ENCODE data around the gene SEC24D. TPM values are rescaled to one million over a fixed set of nuclear protein-coding genes. Genes with fewer than 3 reads are reported as not detected.
"Not testable (repeated sequence)": the region's sequence is repeated elsewhere in the genome, so short reads cannot be mapped to it uniquely, and the experiment has no call there.

SEC24D gene
- total RNA-seq, 1 experiment from 2014 or later, result 28.4 TPM

GRCh38 chr4:118881512-118882146 is 45.7 kb upstream of the SEC24D start:
- intact Hi-C loops (cut with micrococcal nuclease; ENCODE audit: unreplicated experiment), result no loop called here
- Mint-ChIP-seq H3K4me1 (ENCODE audit: low read depth, unreplicated experiment) (no peaks in the 10 kb centered on the region), H3K9me3 (ENCODE audit: low read depth, unreplicated experiment) (no peaks in the 10 kb centered on the region), H3K27me3 (ENCODE audit: unreplicated experiment) (no peaks in the 10 kb centered on the region), H3K4me3 (ENCODE audit: low read depth, unreplicated experiment) (no peak overlapping the region), H3K27ac (ENCODE audit: unreplicated experiment) (no peak overlapping the region), H3K36me3 (ENCODE audit: insufficient read depth, unreplicated experiment) (no peaks in the 10 kb centered on the region)
- BruUV-seq (replicated peaks), result no TSS peak
- CTCF ChIA-PET, result no interaction called here
- no peak for DNase-seq
- TF ChIP-seq CTCF (IDR thresholded peaks at IDR 0.05; ENCODE audit: unreplicated experiment), result no peak

- H3K27me3 Mint-ChIP-seq (ENCODE audit: unreplicated experiment), result no peaks in the 10 kb centered on the region
Measured at GRCh38 chr4:118879409-118879808, 43.5 kb upstream of the SEC24D start.

GRCh38 chr4:118878507-118878906 is 42.6 kb upstream of the SEC24D start:
- H3K36me3 Mint-ChIP-seq (ENCODE audit: insufficient read depth, unreplicated experiment); CTCF ChIA-PET: not testable (repeated sequence)

More at GRCh38 chr4:118879409-118879808, 43.5 kb upstream of the SEC24D start:
- intact Hi-C loops (cut with micrococcal nuclease; ENCODE audit: unreplicated experiment), result no loop called here
- no peak for DNase-seq
- H3K27ac Mint-ChIP-seq (ENCODE audit: unreplicated experiment), result no peak overlapping the region
- BruUV-seq (replicated peaks), result no TSS peak
- CTCF ChIA-PET, result no interaction called here
- no peaks in the 10 kb centered on the region for H3K9me3 Mint-ChIP-seq (ENCODE audit: low read depth, unreplicated experiment)
- H3K4me3 Mint-ChIP-seq (ENCODE audit: low read depth, unreplicated experiment), result no peak overlapping the region
- no peaks in the 10 kb centered on the region for H3K4me1 Mint-ChIP-seq (ENCODE audit: low read depth, unreplicated experiment)
- H3K36me3 Mint-ChIP-seq (ENCODE audit: insufficient read depth, unreplicated experiment), result no peaks in the 10 kb centered on the region
- TF ChIP-seq CTCF (IDR thresholded peaks at IDR 0.05; ENCODE audit: unreplicated experiment), result no peak

GRCh38 chr4:118877797-118878196 is 41.9 kb upstream of the SEC24D start:
- no TSS peak for BruUV-seq (replicated peaks)
- DNase-seq, result no peak
- H3K4me1 Mint-ChIP-seq (ENCODE audit: low read depth, unreplicated experiment), result no peaks in the 10 kb centered on the region

More at GRCh38 chr4:118878507-118878906, 42.6 kb upstream of the SEC24D start:
- H3K9me3 Mint-ChIP-seq (ENCODE audit: low read depth, unreplicated experiment); H3K4me1 Mint-ChIP-seq (ENCODE audit: low read depth, unreplicated experiment); DNase-seq; BruUV-seq (replicated peaks); intact Hi-C loops (cut with micrococcal nuclease; ENCODE audit: unreplicated experiment); H3K27ac Mint-ChIP-seq (ENCODE audit: unreplicated experiment); H3K27me3 Mint-ChIP-seq (ENCODE audit: unreplicated experiment); H3K4me3 Mint-ChIP-seq (ENCODE audit: low read depth, unreplicated experiment): not testable (repeated sequence)

More at GRCh38 chr4:118877797-118878196, 41.9 kb upstream of the SEC24D start:
- Mint-ChIP-seq H3K36me3 (ENCODE audit: insufficient read depth, unreplicated experiment) (no peaks in the 10 kb centered on the region), H3K27me3 (ENCODE audit: unreplicated experiment) (no peaks in the 10 kb centered on the region), H3K9me3 (ENCODE audit: low read depth, unreplicated experiment) (no peaks in the 10 kb centered on the region), H3K27ac (ENCODE audit: unreplicated experiment) (no peak overlapping the region), H3K4me3 (ENCODE audit: low read depth, unreplicated experiment) (no peak overlapping the region)
- CTCF ChIA-PET, result no interaction called here
- intact Hi-C loops (cut with micrococcal nuclease; ENCODE audit: unreplicated experiment), result no loop called here
- TF ChIP-seq CTCF (IDR thresholded peaks at IDR 0.05; ENCODE audit: unreplicated experiment), result no peak

All from Calu3 (cell line).